ENCODE data around the gene BCL2L2.

Gene BCL2L2

DNA sequence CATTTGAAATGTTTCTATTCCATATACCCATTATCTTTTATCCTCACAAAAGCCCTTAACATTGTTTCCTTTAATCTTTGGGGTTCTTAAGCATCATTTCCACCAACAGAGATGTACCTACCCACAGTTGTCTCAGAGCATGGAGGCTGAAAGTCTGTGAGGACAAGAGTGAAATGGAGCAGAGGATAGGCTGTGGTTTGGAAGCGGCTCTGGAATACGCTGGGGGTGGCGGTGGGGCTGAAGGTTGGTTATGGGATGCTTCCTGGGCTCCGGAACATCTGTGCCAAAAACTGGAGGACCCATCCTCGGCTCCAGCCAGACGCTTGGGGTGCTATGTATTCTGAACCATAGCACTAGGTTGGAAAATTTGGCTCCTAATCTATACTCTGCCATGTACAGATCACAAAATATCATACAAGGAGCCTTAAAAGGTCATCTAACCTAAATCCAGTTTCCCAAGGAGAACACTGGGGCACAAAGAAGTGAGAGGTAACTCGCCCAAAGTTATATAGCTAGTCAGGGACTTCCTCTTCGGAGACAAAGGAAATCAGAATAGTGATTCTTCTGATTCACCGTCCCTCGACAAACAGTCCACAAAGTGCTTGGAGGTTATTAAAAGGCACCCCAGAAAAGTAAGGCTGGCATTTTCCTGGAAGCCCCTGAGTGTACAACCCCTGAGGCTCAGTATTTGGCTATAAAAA is 6.5 kb upstream of the BCL2L2 start:
- no peak for DNase-seq (ENCODE audit: low read depth in 2 of 2)

DNA sequence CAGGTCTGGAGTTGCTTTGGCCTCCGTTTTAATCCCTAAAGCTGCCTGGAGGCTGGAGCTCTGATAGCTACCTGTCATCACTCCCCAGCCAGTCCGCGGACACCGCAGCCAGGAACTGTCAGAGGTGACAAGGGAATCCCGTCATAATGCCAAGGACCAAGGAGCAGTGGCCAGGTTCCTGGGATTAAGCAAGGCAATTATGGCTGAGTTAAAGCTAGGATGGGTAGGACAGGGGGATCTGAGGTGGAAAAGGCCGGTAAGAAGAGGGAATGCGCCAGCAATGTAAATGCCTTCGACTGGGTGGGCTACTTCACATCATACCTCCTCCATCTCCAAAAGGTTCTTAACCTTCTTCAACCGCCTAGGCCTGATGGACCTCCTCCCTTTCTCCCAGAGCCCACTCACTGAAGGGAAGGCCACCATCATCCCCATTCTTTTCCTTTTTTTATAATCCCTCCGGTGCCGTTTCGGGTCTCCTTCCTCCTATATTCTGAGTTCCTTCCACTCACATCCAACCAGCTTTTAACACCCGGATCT is 5.9 kb upstream of the BCL2L2 start:
- DNase-seq (ENCODE audit: low read depth in 2 of 2) = no peak

GRCh38 chr14:23301288-23301968 is 5.2 kb upstream of the BCL2L2 start:
- peak; percentile 93 to 96 for DNase-seq (ENCODE audit: low read depth in 2 of 2)

DNA sequence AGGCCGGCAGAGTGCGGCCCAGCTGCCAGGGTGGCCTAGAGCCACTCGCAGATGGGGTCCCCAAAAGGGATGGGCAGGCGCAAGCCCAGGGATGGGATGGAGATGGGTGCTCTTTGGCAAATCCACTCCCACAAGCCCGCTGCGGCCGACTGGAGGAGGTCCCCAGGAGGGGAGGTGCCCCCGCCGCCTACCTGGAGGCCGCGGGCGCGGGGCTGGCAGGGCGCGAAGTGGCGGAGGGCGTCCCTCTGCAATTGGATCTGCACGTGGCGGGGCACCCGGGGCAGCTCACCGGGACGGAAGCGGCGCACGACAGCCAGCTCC is 4.7 kb upstream of the BCL2L2 start:
- no peak for DNase-seq (ENCODE audit: low read depth in 2 of 2)

DNA sequence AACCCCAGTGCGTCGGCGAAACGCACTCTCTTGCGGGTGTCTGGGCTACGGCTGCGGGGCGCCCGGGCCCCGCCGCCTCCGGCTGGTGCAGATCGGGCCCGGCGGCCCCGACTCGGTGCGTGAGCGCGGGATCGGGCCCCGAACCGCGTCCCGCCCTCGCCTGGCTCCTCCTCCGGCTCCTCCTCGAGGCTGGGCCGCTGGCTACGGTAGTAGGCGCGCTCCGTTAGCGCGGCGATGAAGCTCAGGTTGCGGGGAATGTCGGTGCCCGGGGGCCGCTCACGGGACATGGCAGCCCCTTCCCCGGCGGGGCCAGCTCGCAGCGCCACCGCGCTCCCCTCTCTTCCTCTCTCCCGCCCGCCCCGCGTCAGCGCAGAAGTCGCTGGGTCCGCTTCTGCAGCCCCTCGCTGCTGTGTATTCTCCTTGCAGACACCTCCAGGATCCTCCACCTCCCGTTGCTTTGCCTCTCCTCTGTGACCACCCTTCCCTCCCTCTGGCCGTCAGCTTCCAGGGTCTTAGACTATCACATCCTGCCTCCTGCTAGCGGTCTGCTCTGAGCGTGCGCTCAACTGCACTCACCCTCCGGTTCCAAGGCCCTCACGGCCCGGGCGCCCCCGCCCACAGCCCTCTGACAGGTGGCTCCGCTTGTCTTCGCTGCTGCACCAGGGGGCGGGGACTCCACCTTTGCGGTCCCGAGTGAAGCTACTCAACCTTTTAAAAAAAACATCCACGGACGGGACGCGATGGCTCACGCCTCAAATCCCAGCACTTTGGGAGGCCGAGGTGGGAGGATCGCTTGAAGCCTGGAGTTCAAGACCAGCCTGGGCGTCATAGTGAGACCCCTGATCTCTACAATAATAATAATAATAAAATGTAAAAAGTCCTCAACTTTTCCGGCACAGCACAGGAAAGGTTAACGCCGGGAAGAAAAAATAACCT is 4.1 kb upstream of the BCL2L2 start, which contains the start of gene PPP1R3E:
Gene PPP1R3E, minus strand, starts transcription at position 570 of the 936 bp plus-strand sequence. Its CDS starts 283 bp downstream, at position 287.
- DNase-seq (ENCODE audit: low read depth in 2 of 2) = peak; percentile 84 to 92

DNA sequence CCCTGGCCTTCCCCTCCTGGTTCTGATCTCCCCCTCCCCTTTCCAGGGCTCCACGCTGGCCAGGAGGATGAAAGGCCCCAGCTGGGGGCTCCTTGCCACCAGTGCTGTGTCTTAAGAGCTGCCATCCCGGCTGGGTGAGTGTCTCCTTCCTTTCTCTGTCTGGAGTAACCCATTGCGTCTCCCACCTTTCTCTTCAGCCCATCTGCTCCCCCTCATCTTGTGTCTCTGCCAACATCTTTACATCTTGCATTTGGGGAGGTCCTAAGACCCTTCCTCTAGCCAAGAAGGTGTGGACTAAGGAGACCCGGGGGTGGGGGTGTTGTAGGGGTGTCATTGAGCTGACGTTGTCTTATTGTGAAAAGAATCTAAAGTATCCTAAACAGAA is 505 bp downstream of the BCL2L2 start:
- DNase-seq (ENCODE audit: low read depth in 2 of 2) = no peak

GRCh38 chr14:23307687-23308644 is 1.3 kb downstream of the BCL2L2 start:
- DNase-seq (ENCODE audit: low read depth in 2 of 2) = no peak

GRCh38 chr14:23308721-23309445 is 2.2 kb downstream of the BCL2L2 start:
- no peak for DNase-seq (ENCODE audit: low read depth in 2 of 2)

DNA sequence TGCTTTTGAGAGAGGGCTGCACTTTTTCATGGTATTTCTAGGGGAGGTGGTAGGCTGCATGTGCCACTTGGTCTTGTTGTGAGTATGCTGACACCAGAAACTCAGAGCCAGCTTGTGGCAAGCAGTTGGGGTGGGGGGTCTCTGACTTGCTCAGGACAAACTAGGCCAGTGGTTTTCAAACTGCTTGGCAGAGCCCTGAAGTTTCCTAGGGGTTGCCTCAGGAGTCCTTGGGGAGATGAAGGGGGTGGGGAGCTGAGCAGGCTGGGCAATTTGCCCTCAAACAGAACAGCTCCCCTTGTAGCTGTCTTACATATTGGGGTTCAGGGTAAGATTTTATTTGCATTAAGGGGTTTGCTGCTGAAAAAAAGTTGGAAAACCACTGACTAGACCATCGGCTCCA is 3.9 kb downstream of the BCL2L2 start:
- DNase-seq (ENCODE audit: low read depth in 2 of 2) = no peak

GRCh38 chr14:23316300-23316699 is 9.7 kb downstream of the BCL2L2 start:
- DNase-seq (ENCODE audit: low read depth in 2 of 2) = no peak

- no peak for DNase-seq (ENCODE audit: low read depth in 2 of 2)
Observed at GRCh38 chr14:23319746-23320583, 13.3 kb downstream of the BCL2L2 start.

- peak; percentile 95 to 98 for DNase-seq (ENCODE audit: low read depth in 2 of 2)
Observed at GRCh38 chr14:23320584-23321571, 14.2 kb downstream of the BCL2L2 start, which contains the start of gene PABPN1. Gene PABPN1, plus strand, starts transcription at chr14:23321457. Its CDS starts 13 bp downstream, at chr14:23321470.

- peak; percentile 56 to 66 for DNase-seq (ENCODE audit: low read depth in 2 of 2)
Observed at GRCh38 chr14:23321572-23322547, 15.2 kb downstream of the BCL2L2 start.

DNA sequence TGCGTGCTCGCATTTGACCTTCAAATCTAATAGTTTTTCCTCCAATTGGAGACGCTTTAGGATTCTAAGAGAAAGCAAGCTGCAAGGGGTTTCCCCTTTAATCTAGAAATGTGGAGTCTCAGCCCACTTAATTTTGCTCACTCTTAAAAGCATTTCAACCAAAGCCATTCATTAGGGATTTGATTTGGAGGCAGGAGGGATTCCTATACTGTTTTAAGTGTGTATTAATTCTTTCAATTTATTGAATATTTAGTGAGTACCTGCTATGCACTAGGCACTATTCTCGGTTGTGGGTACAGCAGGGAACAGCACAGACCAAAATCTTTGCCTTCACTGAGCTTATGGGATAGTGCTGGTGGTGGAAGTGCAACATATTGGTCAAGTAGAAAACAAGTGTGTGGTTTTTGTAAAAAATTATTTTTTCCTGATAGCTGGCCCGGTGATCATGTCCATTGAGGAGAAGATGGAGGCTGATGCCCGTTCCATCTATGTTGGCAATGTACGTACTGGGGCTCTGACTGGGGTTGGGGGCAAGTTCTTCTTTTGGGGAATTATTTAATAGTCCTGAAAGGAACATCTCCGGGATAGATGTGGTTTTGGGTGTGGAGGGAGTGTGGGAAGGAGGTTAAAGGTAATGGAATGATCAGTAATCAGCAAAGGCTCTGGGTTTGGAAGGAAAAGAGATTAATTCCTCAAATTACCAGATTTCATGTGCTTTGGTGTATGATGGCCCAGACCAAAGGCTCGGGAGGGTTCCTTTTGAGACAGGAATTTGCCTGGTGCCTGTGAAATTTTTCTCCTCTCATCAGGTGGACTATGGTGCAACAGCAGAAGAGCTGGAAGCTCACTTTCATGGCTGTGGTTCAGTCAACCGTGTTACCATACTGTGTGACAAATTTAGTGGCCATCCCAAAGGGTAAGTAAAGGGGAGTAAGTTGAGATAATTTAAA is 16.2 kb downstream of the BCL2L2 start:
- no peak for DNase-seq (ENCODE audit: low read depth in 2 of 2)

- DNase-seq (ENCODE audit: low read depth in 2 of 2) = no peak
Observed at GRCh38 chr14:23323838-23324454, 17.3 kb downstream of the BCL2L2 start.

Measured in stimulated activated CD4-positive, alpha-beta T cell treated with anti-CD3 and anti-CD28 coated beads, Interleukin-15, amount 100 ng/mL, for 48 hours (primary cell).